Trophoblast cell (in vitro differentiated cells and primary cell): ENCODE results near the gene CDC42BPB.

Source experiments
- DNase-seq, 2 donors: peaks; one replicate each; pipeline ENCODE4 v3.0.0-alpha.2; 2016
- H2AFZ ChIP-seq: 2 replicates; pipeline ENCODE4 v1.6.1; 2013; ENCODE audit warnings: low read length, moderate library complexity, mild to moderate bottlenecking; ENCODE audit not compliant: insufficient read depth, poor library complexity
- H2AK5ac ChIP-seq: 2 replicates; pipeline ENCODE4 v1.6.1; 2013; ENCODE audit warnings: mild to moderate bottlenecking, low read length
- H2BK120ac ChIP-seq: 2 replicates; pipeline ENCODE4 v1.6.1; 2013; ENCODE audit warnings: low read length, mild to moderate bottlenecking, moderate library complexity; ENCODE audit not compliant: insufficient read depth, poor library complexity
- H2BK12ac ChIP-seq: 2 replicates; pipeline ENCODE4 v1.6.1; 2013; ENCODE audit warnings: mild to moderate bottlenecking, low read length, moderate library complexity
- H2BK5ac ChIP-seq: 2 replicates; pipeline ENCODE4 v1.6.1; 2013; ENCODE audit warnings: low read length, low read depth, moderate library complexity, mild to moderate bottlenecking; ENCODE audit not compliant: poor library complexity
- H3K14ac ChIP-seq: 2 replicates; pipeline ENCODE4 v1.6.1; 2013; ENCODE audit warnings: mild to moderate bottlenecking, low read length
- H3K18ac ChIP-seq: 2 replicates; pipeline ENCODE4 v1.6.1; 2013; ENCODE audit warnings: mild to moderate bottlenecking, low read length
- H3K23ac ChIP-seq: 2 replicates; pipeline ENCODE4 v1.6.1; 2013; ENCODE audit warnings: low read length
- H3K27ac ChIP-seq: 2 replicates; pipeline ENCODE4 v1.5.1; 2013; ENCODE audit warnings: low read depth, mild to moderate bottlenecking, inconsistent platforms, low read length, moderate library complexity
- H3K27me3 ChIP-seq: 2 replicates; pipeline ENCODE4 v1.6.1; 2013; ENCODE audit warnings: inconsistent platforms, mild to moderate bottlenecking, low read length, moderate library complexity; ENCODE audit not compliant: insufficient read depth
- H3K36me3 ChIP-seq, 2 experiments: 1 replicate in 1 of 2; 2 replicates in 1 of 2; pipeline ENCODE4 v1.6.1; 2013; ENCODE audit warnings: low read length in 2 of 2, mild to moderate bottlenecking in 2 of 2, moderate library complexity in 1 of 2; ENCODE audit not compliant: insufficient read depth in 2 of 2, control insufficient read depth in 1 of 2
- H3K4ac ChIP-seq: 2 replicates; pipeline ENCODE4 v1.6.1; 2013; ENCODE audit warnings: low read depth, mild to moderate bottlenecking, low read length, moderate library complexity
- H3K4me1 ChIP-seq, 2 experiments: 1 replicate in 1 of 2; 2 replicates in 1 of 2; pipeline ENCODE4 v1.6.1; 2013; ENCODE audit warnings: low read length in 2 of 2, mild to moderate bottlenecking in 2 of 2, moderate library complexity in 1 of 2; ENCODE audit not compliant: insufficient read depth in 2 of 2, control insufficient read depth in 1 of 2
- H3K4me2 ChIP-seq: 2 replicates; pipeline ENCODE4 v1.6.1; 2013; ENCODE audit warnings: inconsistent platforms, mild to moderate bottlenecking, low read length, moderate library complexity
- H3K4me3 ChIP-seq: 2 replicates; pipeline ENCODE4 v1.5.1; 2013; ENCODE audit warnings: mild to moderate bottlenecking, low read depth, low read length, inconsistent platforms
- H3K79me1 ChIP-seq: one replicate; pipeline ENCODE4 v1.6.1; 2013; ENCODE audit warnings: low read length
- H3K79me2 ChIP-seq: 2 replicates; pipeline ENCODE4 v1.6.1; 2013; ENCODE audit warnings: low read length, mild to moderate bottlenecking; ENCODE audit not compliant: control insufficient read depth, insufficient read depth, poor library complexity
- H3K9ac ChIP-seq: 2 replicates; pipeline ENCODE4 v1.6.1; 2013; ENCODE audit warnings: mild to moderate bottlenecking, low read length
- H3K9me3 ChIP-seq: 2 replicates; pipeline ENCODE4 v1.6.1; 2013; ENCODE audit warnings: low read depth, mild to moderate bottlenecking, control low read depth, inconsistent platforms, low read length; ENCODE audit not compliant: insufficient read depth
- H4K12ac ChIP-seq: 2 replicates; pipeline ENCODE4 v1.6.1; 2013; ENCODE audit warnings: low read depth, mild to moderate bottlenecking, low read length, moderate library complexity
- H4K8ac ChIP-seq: 2 replicates; pipeline ENCODE4 v1.6.1; 2013; ENCODE audit warnings: low read depth, mild to moderate bottlenecking, low read length, moderate library complexity
- H4K91ac ChIP-seq: one replicate; pipeline ENCODE4 v1.6.1; 2013; ENCODE audit warnings: low read depth, mild to moderate bottlenecking, low read length, moderate library complexity
- WGBS: extraction: QIAGEN DNeasy Blood & Tissue Kit; methylation state at CpG from one replicate; pipeline ENCODE4 v1.1.7; 2013; ENCODE audit warnings: missing lambda C conversion rate; ENCODE audit not compliant: insufficient read length, insufficient coverage; ENCODE audit errors: extremely low coverage; 5-methylcytosine and 5-hydroxymethylcytosine counted together

Gene CDC42BPB

DNA sequence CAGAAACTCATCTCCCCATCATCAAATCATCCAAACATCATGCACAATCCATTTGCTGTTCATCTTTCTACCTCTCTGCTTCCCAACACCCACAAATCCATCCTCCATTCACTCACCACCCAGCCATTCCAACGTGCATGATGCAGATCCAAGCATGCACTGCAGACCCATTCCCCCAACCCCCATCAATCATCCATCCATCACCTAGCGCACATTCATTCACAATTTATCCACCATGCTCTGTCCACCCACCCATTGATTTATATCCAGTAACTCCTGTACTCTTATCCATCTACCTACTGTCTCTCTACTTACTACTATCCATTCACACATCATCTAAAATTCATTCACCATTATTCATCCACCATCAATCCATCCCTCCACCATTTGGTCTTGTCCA, 138.9 kb downstream of the CDC42BPB start:
- H2BK12ac ChIP-seq = no peak overlapping the region
- H3K18ac ChIP-seq = no peak overlapping the region
- H4K8ac ChIP-seq = no peak overlapping the region
- H2BK5ac ChIP-seq = no peak overlapping the region
- 88% methylated on average over 1 of the region's 2 CpGs for WGBS
- peaks cover 9% of the 10 kb centered on the region for H3K9me3 ChIP-seq
- H3K36me3 ChIP-seq = no peaks in the 10 kb centered on the region
- no peak overlapping the region for H4K91ac ChIP-seq
- H2AFZ ChIP-seq = no peak overlapping the region
- H3K4me2 ChIP-seq = no peak overlapping the region
- no peak overlapping the region for H3K14ac ChIP-seq
- no peaks in the 10 kb centered on the region for H3K79me2 ChIP-seq
- no peaks in the 10 kb centered on the region for H3K4me1 ChIP-seq
- no peak overlapping the region for H2AK5ac ChIP-seq
- DNase-seq = no peak
- H3K9ac ChIP-seq = no peak overlapping the region
- no peak overlapping the region for H3K27ac ChIP-seq
- H2BK120ac ChIP-seq = no peak overlapping the region
- no peak overlapping the region for H3K23ac ChIP-seq
- H3K27me3 ChIP-seq = no peaks in the 10 kb centered on the region
- H3K4me3 ChIP-seq = no peak overlapping the region
- no peaks in the 10 kb centered on the region for H3K79me1 ChIP-seq
- H3K4ac ChIP-seq = no peak overlapping the region
- no peak overlapping the region for H4K12ac ChIP-seq

DNA sequence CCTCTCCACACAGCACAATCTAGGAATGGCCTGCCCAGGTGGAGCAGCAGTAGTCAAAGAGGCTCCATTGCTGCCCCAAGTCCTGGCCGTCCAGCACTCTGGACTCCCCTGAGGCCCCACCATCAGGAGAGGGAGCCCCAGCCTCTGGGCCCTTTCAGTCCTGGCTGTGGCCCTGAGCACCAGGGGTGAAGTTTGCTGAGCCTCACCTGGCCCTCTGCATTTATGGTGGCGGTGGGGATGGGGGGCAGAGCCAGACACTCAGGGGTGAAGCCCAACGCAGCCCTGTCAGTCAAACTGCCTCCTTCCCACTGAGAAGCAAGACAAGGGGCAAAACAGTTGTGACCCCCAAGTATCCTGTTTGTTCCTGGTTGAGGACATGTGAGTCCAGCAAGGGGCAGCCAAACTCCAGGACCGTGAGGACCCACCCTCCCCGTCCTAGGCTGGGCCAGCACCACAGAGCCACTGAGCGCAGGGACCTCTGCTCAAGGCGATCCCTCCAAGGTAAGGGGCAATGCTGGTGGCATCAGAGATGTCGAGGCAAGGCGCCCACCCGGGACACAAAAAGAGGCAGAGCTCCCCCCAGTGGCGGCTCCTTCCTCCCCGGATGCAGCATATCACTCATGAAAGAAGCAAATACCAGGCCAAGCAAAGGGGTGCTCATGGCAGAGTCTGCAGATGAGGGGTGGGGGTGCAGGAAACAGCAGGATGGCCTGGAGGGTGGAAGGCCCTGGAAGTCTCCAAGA, 139.7 kb downstream of the CDC42BPB start:
- no peak overlapping the region for H4K8ac ChIP-seq
- H4K12ac ChIP-seq = no peak overlapping the region
- H3K14ac ChIP-seq = no peak overlapping the region
- peak overlapping the region; percentile 2 for H3K4me3 ChIP-seq
- H3K27ac ChIP-seq = no peak overlapping the region
- peak in 1 of 2 donors; percentile 47 for DNase-seq
- no peak overlapping the region for H4K91ac ChIP-seq
- H3K36me3 ChIP-seq = no peaks in the 10 kb centered on the region
- peaks cover 9% of the 10 kb centered on the region for H3K9me3 ChIP-seq
- H3K23ac ChIP-seq = no peak overlapping the region
- H3K4me1 ChIP-seq = peaks cover 0 to under 1% of the 10 kb centered on the region in 2 experiments
- H3K4ac ChIP-seq = no peak overlapping the region
- no peak overlapping the region for H3K9ac ChIP-seq
- H3K79me1 ChIP-seq = no peaks in the 10 kb centered on the region
- H2AFZ ChIP-seq = no peak overlapping the region
- no peak overlapping the region for H2BK5ac ChIP-seq
- H2BK120ac ChIP-seq = no peak overlapping the region
- H3K27me3 ChIP-seq = no peaks in the 10 kb centered on the region
- H2AK5ac ChIP-seq = no peak overlapping the region
- H2BK12ac ChIP-seq = no peak overlapping the region
- no CpG with 5 or more reads among the region's 12 CpGs for WGBS
- H3K18ac ChIP-seq = no peak overlapping the region
- no peak overlapping the region for H3K4me2 ChIP-seq
- no peaks in the 10 kb centered on the region for H3K79me2 ChIP-seq

DNA sequence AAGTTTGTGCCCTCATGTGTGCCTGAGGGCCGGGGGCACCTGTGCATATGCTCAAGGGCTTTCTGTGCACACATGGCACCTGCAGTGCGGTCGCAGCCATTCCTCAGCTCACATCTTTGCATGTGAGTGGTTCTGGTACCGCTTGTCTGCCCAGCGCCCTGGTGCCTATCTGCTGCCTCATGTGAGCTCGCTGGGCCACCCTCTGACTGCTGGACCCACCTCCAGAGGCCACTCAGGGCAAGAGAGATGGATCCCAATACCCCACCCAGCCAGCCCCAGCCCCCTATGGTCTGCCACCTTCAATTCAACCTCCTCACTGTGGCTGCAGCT, 140.3 kb downstream of the CDC42BPB start:
- Histone ChIP-seq H4K91ac (no peak overlapping the region), H3K18ac (no peak overlapping the region), H2BK120ac (no peak overlapping the region), H3K79me1 (no peaks in the 10 kb centered on the region), H2BK5ac (no peak overlapping the region), H3K27me3 (no peaks in the 10 kb centered on the region), H3K4ac (no peak overlapping the region), H3K9ac (no peak overlapping the region), H2AFZ (no peak overlapping the region), H4K8ac (no peak overlapping the region), H3K9me3 (peaks cover 8% of the 10 kb centered on the region), H4K12ac (no peak overlapping the region), H3K27ac (no peak overlapping the region), H3K4me1 (peaks cover 0 to 5% of the 10 kb centered on the region in 2 experiments), H2AK5ac (no peak overlapping the region), H3K79me2 (no peaks in the 10 kb centered on the region), H3K23ac (no peak overlapping the region), H3K4me2 (no peak overlapping the region), H2BK12ac (no peak overlapping the region), H3K36me3 (no peaks in the 10 kb centered on the region), H3K14ac (no peak overlapping the region), H3K4me3 (peak overlapping the region; percentile 2)
- no peak for DNase-seq
- WGBS = no CpG with 5 or more reads among the region's 6 CpGs

DNA sequence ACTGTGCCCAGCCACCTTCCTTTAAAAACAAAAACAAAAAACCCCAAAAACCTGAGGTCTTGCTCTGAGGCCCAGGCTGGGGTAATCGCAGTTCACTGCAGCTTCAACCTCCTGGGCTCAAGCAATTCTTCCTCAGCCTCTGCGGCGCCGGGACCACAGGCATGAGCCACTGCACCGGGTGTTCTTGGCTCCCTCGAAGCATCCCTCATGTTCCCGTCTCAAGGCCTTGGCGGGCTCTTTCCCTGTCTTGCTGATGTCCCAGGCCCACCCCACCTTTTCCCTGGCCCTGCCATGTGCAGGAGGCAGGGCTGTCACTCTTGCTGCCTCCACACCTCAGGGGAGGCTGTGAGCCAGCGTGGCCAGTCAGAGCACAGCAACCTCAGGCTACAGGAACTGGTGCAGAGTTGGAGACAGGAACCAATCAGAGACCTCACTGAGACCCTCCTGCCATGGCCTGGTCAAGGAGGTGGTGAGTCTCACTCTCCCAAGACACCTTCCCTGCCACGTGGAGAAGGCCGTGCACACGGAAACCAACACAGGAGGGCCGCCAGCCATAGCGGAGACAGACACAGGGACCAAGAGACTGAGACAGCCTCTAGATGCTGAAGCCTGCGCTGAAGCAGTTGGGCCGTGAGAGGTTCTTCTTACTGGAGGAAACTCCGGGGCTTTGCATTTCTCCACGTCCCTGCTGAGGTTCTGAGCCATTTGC, 140.8 kb downstream of the CDC42BPB start:
- Histone ChIP-seq H3K79me1 (no peaks in the 10 kb centered on the region), H2BK120ac (no peak overlapping the region)

More for the DNA sequence above, 140.8 kb downstream of the CDC42BPB start:
- Histone ChIP-seq H3K18ac (no peak overlapping the region), H3K27me3 (no peaks in the 10 kb centered on the region), H4K12ac (no peak overlapping the region), H3K4ac (no peak overlapping the region), H3K27ac (no peak overlapping the region), H3K9me3 (peaks cover 6% of the 10 kb centered on the region), H2BK5ac (no peak overlapping the region), H4K8ac (no peak overlapping the region), H2AFZ (no peak overlapping the region), H3K4me1 (peaks cover 0 to 9% of the 10 kb centered on the region in 2 experiments), H3K9ac (no peak overlapping the region), H3K4me3 (no peak overlapping the region), H2AK5ac (no peak overlapping the region), H3K23ac (no peak overlapping the region), H4K91ac (no peak overlapping the region), H2BK12ac (no peak overlapping the region), H3K14ac (no peak overlapping the region), H3K4me2 (no peak overlapping the region), H3K79me2 (no peaks in the 10 kb centered on the region), H3K36me3 (no peaks in the 10 kb centered on the region)
- DNase-seq = no peak
- WGBS = no CpG with 5 or more reads among the region's 18 CpGs
